Erythroblast (primary cell): ENCODE data around the gene SAA1.
"Not testable (repeated sequence)": the region's sequence is repeated elsewhere in the genome, so short reads cannot be mapped to it uniquely, and the experiment has no call there.

Source experiments
- DNase-seq, 2 experiments: peaks; one replicate each; lab custom pipeline; 2025; lab: John Stamatoyannopoulos, UW
- GATA1 ChIP-seq: IDR thresholded peaks from 2 replicates; pipeline ENCODE4 v1.6.1; 2011; ENCODE audit warnings: low read depth, mild to moderate bottlenecking, control low read depth, low read length, moderate library complexity
- POLR2A ChIP-seq: IDR thresholded peaks from 2 replicates; pipeline ENCODE4 v1.6.1; 2011; ENCODE audit warnings: mild to moderate bottlenecking, low read length

SAA1 gene

GRCh38 chr11:18245396-18245795 is 20.7 kb upstream of the SAA1 start:
- TF ChIP-seq POLR2A = no peak
- TF ChIP-seq GATA1 = no peak
- DNase-seq = no peak

- DNase-seq = not testable (repeated sequence)
Observed at GRCh38 chr11:18246379-18247190, 19.5 kb upstream of the SAA1 start.

GRCh38 chr11:18247191-18247581 is 18.9 kb upstream of the SAA1 start:
- not testable (repeated sequence) for DNase-seq

GRCh38 chr11:18248561-18248960 is 17.5 kb upstream of the SAA1 start, which contains the start of gene SAA2:
SAA2 (minus strand) TSS chr11:18248668; CDS start chr11:18248011, 657 bp downstream.
- TF ChIP-seq POLR2A = no peak
- TF ChIP-seq GATA1 = no peak
- no peak for DNase-seq

- TF ChIP-seq GATA1 = no peak
- TF ChIP-seq POLR2A = no peak
- no peak for DNase-seq
Observed at GRCh38 chr11:18253233-18253632, 12.8 kb upstream of the SAA1 start.

GRCh38 chr11:18253778-18254338 is 12.2 kb upstream of the SAA1 start:
- no peak for DNase-seq
- TF ChIP-seq GATA1 = no peak

- TF ChIP-seq GATA1 (no peak), POLR2A (no peak)
- no peak for DNase-seq
Observed at GRCh38 chr11:18254781-18255361, 11.2 kb upstream of the SAA1 start.

- no peak for DNase-seq
Observed at GRCh38 chr11:18259259-18259658, 6.8 kb upstream of the SAA1 start.

GRCh38 chr11:18261721-18262120 is 4.3 kb upstream of the SAA1 start:
- TF ChIP-seq GATA1 (no peak), POLR2A (no peak)
- no peak for DNase-seq

More at GRCh38 chr11:18259259-18259658, 6.8 kb upstream of the SAA1 start:
- TF ChIP-seq GATA1 = no peak
- TF ChIP-seq POLR2A = no peak

- DNase-seq = not testable (repeated sequence)
Observed at GRCh38 chr11:18262681-18263350, 3.2 kb upstream of the SAA1 start.

- TF ChIP-seq POLR2A (no peak), GATA1 (no peak)
- DNase-seq = no peak
Observed at GRCh38 chr11:18264035-18264434, 2.0 kb upstream of the SAA1 start.

GRCh38 chr11:18264677-18265555 is 1.1 kb upstream of the SAA1 start:
- DNase-seq = no peak
- TF ChIP-seq GATA1 = no peak
- no peak for TF ChIP-seq POLR2A

- not testable (repeated sequence) for DNase-seq
Observed at GRCh38 chr11:18267335-18268133, 1.5 kb downstream of the SAA1 start.

- not testable (repeated sequence) for DNase-seq
Observed at GRCh38 chr11:18269252-18269651, 3.2 kb downstream of the SAA1 start.
